DND-41 (cell line): ENCODE results near the gene COMMD7.
A peak's percentile ranks its signal among the peaks of the same experiment; 100 is the strongest.
"Not testable (repeated sequence)": the region's sequence is repeated elsewhere in the genome, so short reads cannot be mapped to it uniquely, and the experiment has no call there.

Experiments
- ATAC-seq: fragments of 200-7000 bp; cut with Tn5 transposase; 3 replicates; pipeline ENCODE4 v1.9.1; 2021; ENCODE audit warnings: low read depth; ENCODE audit not compliant: insufficient read depth
- DNase-seq: peaks from one replicate; pipeline ENCODE4 v3.0.0-alpha.2; 2020
- H2AFZ ChIP-seq: 2 replicates; pipeline ENCODE4 v1.6.0; 2012; ENCODE audit warnings: low read depth, low read length
- H3K27ac ChIP-seq: 2 replicates; pipeline ENCODE4 v1.5.1; 2012; ENCODE audit warnings: low read length, inconsistent platforms
- H3K27me3 ChIP-seq: fragments of 200-600 bp; sonication (generic); 2 replicates; pipeline ENCODE4 v1.6.0; 2012; ENCODE audit warnings: low read length, mild to moderate bottlenecking, inconsistent platforms; ENCODE audit not compliant: insufficient read depth, poor library complexity
- H3K36me3 ChIP-seq: 2 replicates; pipeline ENCODE4 v1.5.1; 2012; ENCODE audit warnings: low read length, inconsistent platforms; ENCODE audit not compliant: insufficient read depth
- H3K4me1 ChIP-seq: 2 replicates; pipeline ENCODE4 v1.5.1; 2012; ENCODE audit warnings: mild to moderate bottlenecking, low read length; ENCODE audit not compliant: insufficient read depth
- H3K4me2 ChIP-seq: 2 replicates; pipeline ENCODE4 v1.6.0; 2012; ENCODE audit warnings: mild to moderate bottlenecking, moderate library complexity, low read length, inconsistent platforms; ENCODE audit not compliant: insufficient read depth
- H3K4me3 ChIP-seq, 2 experiments: fragments of 200-600 bp in 1 of 2; shearing (Covaris generic) in 1 of 2; 2 replicates each; pipeline ENCODE4 v1.5.1; 2012 to 2016; ENCODE audit warnings: inconsistent platforms in 2 of 2, low read length in 2 of 2, mild to moderate bottlenecking in 2 of 2, low read depth in 1 of 2, moderate library complexity in 1 of 2
- H3K79me2 ChIP-seq: 2 replicates; pipeline ENCODE4 v1.6.0; 2012; ENCODE audit warnings: low read length, inconsistent platforms; ENCODE audit not compliant: insufficient read depth
- H3K9ac ChIP-seq: 2 replicates; pipeline ENCODE4 v1.6.0; 2012; ENCODE audit warnings: low read depth, mild to moderate bottlenecking, inconsistent platforms, low read length, moderate library complexity
- H3K9me3 ChIP-seq: 2 replicates; pipeline ENCODE4 v1.5.1; 2012; ENCODE audit warnings: low read length, moderate library complexity, mild to moderate bottlenecking, inconsistent platforms; ENCODE audit not compliant: insufficient read depth, severe bottlenecking
- H4K20me1 ChIP-seq: 2 replicates; pipeline ENCODE4 v1.6.0; 2012; ENCODE audit warnings: low read length; ENCODE audit not compliant: insufficient read depth
- CTCF ChIP-seq: IDR thresholded peaks from 2 replicates; pipeline ENCODE4 v1.5.1; 2012; ENCODE audit warnings: borderline replicate concordance, low read length, moderate library complexity, mild to moderate bottlenecking; ENCODE audit not compliant: poor library complexity, severe bottlenecking; ENCODE audit errors: extremely low read depth
- EZH2 ChIP-seq: IDR thresholded peaks from 3 replicates; pipeline ENCODE4 v1.6.1; 2012; ENCODE audit warnings: borderline replicate concordance, low read depth, mild to moderate bottlenecking, moderate library complexity, low read length, inconsistent platforms; ENCODE audit not compliant: severe bottlenecking

Gene COMMD7

GRCh38 chr20:32772046-32772445 is 28.8 kb upstream of the COMMD7 start:
- Histone ChIP-seq H4K20me1 (no peaks in the 10 kb centered on the region), H3K36me3 (no peaks in the 10 kb centered on the region; the same call in 1 of the 2 replicates), H2AFZ (no peak overlapping the region), H3K79me2 (peaks cover 32% of the 10 kb centered on the region), H3K4me1 (peaks cover 48% of the 10 kb centered on the region), H3K27ac (peak overlapping the region; percentile 32), H3K27me3 (no peaks in the 10 kb centered on the region), H3K9ac (no peak overlapping the region), H3K4me2 (no peak overlapping the region), H3K4me3 (no peak overlapping the region), H3K9me3 (no peaks in the 10 kb centered on the region)
- DNase-seq (no peak), ATAC-seq (no peak)
- TF ChIP-seq CTCF (no peak), EZH2 (no peak)

GRCh38 chr20:32767418-32768198 is 24.3 kb upstream of the COMMD7 start:
- no peak overlapping the region for H3K27ac ChIP-seq
- H3K36me3 ChIP-seq, result no peaks in the 10 kb centered on the region
- DNase-seq (no peak), ATAC-seq (no peak)
- H2AFZ ChIP-seq, result no peak overlapping the region
- H3K4me2 ChIP-seq, result no peak overlapping the region
- peaks cover 10% of the 10 kb centered on the region for H3K79me2 ChIP-seq
- TF ChIP-seq EZH2, result no peak
- no peak for TF ChIP-seq CTCF
- H3K9me3 ChIP-seq, result no peaks in the 10 kb centered on the region
- H3K4me1 ChIP-seq, result peaks cover 50% of the 10 kb centered on the region
- peaks cover 3% of the 10 kb centered on the region; the same call in 1 of the 2 replicates for H4K20me1 ChIP-seq
- no peak overlapping the region for H3K4me3 ChIP-seq
- no peaks in the 10 kb centered on the region for H3K27me3 ChIP-seq
- H3K9ac ChIP-seq, result no peak overlapping the region

- H2AFZ ChIP-seq, DNase-seq, H3K4me2 ChIP-seq, H3K9me3 ChIP-seq, H3K27me3 ChIP-seq, H3K79me2 ChIP-seq, H3K4me3 ChIP-seq, H3K36me3 ChIP-seq, H4K20me1 ChIP-seq, ATAC-seq, H3K9ac ChIP-seq: not testable (repeated sequence)
- Histone ChIP-seq H3K27ac (0 out of 2 replicates have a peak overlapping the region, but pooled peaks have one; percentile 6), H3K4me1 (peaks cover 43% of the 10 kb centered on the region)
Observed at GRCh38 chr20:32765230-32765875, 22.1 kb upstream of the COMMD7 start.
